HG02943 (cell line): ENCODE results near the gene EHMT1.
"Not testable (repeated sequence)": the region's sequence is repeated elsewhere in the genome, so short reads cannot be mapped to it uniquely, and the experiment has no call there.

Experiments
- ATAC-seq: cut with Tn5 transposase; IDR thresholded peaks from one replicate; pipeline ENCODE4 v1.9.1; 2021; ENCODE audit warnings: mild to moderate bottlenecking, low read depth, moderate library complexity; ENCODE audit not compliant: unreplicated experiment

The EHMT1 gene

DNA sequence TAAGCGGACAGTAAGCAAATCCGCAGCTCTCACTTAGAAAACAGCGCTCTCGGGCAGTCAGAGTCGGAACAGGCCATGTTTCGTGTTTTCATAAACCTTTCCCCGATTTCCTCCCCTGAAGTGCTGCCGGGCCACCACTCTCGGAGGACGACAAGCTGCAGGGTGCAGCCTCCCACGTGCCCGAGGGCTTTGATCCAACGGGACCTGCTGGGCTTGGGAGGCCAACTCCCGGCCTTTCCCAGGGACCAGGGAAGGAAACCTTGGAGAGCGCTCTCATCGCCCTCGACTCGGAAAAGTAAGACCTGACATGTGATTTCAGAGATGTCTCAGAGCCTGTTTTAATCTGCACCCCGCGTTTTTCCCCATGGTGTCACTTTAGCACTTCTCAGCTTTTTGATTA lies 159.0 kb downstream of the EHMT1 start:
- ATAC-seq = no peak

DNA sequence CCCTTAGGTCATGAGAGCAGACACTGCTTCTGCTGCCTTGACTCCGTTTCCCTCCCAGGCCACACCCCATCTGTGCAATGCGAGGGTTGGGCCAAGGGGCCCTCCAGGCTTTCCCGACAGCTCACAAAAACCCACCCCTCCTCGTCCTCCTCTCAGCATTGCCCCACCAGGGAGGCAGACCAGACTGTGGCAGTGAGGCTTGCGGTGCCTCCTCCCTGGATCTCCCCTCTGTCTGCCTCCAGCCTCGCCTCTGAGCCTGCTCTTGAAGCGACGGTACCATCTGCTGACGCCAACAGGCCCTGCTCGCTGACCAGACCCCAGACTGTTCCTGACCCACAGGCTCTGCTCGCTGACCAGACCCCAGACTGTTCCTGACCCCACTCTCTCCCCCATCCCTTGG lies 159.5 kb downstream of the EHMT1 start:
- ATAC-seq = no peak

DNA sequence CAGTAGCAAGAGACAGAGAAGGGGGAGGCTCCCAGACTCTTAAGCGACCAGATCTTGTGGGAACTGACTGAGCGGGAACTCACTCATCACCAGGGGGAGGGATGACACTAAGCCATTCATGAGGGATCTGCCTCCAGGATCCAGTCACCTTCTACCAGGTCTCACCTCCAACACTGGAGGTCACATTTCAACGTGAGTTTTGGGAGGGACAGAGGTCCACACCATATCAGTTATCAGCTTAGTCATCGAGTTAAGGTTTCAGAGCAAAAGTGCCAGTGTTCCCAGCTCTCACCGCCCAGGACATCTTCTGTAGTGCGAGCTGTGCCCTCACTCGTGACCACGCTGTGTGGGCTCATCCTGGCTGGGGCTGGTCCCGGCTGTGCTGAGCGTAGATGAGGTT lies 160.1 kb downstream of the EHMT1 start:
- no peak for ATAC-seq

DNA sequence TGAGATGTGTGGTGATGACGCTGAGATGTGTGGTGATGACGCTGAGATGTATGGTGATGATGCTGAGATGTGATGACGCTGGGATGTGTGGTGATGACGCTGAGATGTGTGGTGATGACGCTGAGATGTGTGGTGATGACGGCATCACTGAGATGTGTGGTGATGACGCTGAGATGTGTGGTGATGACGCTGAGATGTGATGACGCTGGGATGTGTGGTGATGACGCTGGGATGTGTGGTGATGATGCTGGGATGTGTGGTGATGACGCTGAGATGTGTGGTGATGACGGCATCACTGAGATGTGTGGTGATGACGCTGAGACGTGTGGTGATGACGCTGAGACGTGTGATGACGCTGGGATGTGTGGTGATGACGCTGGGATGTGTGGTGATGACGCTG lies 161.2 kb downstream of the EHMT1 start:
- not testable (repeated sequence) for ATAC-seq

DNA sequence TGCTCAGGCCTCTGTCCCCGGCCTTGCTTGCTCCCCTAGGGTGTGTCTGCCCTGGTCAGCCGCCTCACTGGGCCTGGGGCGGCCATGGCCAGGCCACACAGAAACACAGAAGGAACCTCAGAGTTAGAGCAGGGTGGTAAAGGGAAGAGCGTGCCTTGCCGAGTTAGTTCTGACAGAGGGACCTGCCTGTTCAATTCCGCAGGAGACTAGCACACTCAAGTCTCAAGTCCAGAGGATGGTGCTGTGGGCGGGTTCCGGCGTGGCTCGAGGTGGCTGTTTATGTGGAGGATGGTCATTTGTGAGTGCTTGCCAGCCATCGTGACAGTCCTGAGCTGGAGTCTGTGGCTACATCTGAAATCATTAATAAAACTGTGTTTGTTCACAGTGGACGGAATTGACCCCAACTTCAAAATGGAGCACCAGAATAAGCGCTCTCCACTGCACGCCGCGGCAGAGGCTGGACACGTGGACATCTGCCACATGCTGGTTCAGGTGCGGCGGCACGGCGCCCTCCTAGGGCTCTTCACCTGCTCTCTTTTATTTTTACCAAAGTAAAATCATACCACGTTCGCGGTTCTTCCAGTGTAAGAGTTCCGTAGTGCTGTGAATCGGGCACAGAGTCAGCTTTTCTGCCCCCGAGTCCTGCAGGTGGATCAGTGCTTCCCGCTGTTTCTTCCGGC lies 163.2 kb downstream of the EHMT1 start:
- ATAC-seq = no peak

DNA sequence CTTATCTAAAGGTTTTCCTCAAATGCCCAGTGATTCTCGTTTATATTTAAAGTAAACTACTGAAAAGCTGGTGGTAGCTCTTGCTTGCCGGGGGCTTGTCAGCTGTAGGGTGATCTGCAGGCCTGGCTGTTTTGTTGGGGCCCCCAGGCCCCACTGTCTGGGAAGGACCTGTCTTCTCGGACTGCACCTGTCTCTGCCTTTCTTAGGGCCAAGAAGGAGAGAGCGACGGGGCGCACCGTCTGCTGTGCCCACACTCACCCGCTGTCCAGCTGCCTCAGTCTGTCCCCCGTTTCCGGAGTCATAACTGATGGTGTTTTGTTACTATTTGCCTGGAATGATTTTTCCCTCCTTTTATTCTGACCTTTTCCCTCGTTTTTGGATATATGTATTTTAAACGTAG lies 164.7 kb downstream of the EHMT1 start:
- ATAC-seq = no peak

DNA sequence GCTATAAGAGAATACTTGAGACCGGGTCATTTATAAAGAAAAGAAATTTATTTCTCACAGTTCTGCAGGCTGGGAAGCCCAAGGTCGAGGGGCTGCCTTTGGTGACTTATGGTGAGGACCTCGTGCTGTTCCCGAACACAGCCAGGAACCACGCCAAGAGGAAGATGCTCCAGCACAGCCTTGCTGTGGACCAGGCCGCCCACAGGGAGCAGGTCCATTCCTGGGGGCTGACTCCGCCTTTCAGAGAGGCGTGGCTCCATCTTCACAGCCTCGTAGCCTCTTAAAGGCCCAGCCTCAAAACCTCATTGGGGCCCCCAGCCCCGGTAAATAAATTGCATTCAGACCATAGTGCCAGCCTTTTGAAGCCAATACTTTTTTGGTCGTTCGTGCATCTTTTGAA lies 165.2 kb downstream of the EHMT1 start:
- ATAC-seq = no peak

DNA sequence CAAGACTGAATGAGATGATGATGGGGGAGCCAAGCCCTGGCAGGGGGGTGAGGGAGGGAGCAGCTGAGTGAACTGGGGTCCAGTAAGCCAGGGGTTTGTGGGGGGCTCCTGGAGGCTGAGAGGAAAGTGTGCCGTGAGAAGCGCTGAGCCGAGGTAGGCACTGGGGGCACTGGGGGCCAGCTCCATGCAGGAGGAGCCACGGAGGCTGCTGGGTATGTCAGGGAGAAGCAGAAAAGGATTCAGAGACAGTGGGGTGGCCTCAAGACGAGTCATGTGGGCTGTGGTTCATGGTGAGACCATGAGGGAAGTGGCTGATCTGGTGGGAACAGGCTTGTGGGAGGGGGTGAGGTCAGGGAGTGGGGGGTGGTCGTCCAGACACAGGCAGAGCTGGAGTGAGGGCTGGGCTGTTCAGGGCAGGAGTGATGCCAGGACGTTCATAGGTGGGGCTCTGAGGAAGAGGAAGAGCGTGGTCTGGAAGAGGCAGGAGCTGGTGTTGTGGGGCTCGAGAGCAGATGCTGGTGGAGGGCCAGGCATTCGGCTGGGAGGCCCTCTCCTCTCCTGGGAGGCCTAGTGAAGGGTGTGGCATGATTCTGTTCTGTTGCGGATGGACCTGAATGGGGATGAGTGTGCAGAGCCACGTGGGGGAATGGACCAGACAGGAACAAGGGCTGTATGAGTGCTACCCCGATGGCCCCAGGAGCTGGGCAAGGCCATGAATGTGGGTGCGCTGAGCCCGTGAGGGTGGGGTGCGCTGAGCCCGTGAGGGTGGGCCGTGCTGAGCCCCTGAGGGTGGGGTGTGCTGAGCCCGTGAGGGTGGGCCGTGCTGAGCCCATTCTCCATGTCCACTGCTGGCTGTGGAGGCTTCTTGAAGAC lies 166.1 kb downstream of the EHMT1 start:
- ATAC-seq = no peak

DNA sequence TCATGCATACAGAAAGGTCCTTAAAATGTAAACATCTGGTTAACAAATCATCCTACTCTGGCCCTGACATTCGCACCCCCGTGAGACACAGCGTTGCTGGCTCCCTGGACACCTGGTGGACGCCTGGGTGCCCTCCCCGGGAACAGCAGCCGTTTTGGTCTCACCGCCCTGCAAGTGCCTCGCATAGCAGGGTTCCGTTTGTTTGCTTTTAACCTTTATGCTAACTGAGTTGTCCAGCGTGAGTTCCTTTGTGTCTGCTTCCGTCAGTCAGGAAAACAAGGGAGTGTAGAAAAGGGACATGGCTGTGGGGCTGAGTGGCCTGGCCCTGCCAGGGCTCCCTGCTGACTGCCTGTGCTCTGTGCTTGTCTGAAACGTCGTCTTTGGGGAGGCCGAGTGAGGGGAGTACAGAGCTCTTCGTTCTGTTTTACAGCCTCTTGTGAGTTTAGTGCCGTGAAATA lies 166.9 kb downstream of the EHMT1 start:
- no peak for ATAC-seq

DNA sequence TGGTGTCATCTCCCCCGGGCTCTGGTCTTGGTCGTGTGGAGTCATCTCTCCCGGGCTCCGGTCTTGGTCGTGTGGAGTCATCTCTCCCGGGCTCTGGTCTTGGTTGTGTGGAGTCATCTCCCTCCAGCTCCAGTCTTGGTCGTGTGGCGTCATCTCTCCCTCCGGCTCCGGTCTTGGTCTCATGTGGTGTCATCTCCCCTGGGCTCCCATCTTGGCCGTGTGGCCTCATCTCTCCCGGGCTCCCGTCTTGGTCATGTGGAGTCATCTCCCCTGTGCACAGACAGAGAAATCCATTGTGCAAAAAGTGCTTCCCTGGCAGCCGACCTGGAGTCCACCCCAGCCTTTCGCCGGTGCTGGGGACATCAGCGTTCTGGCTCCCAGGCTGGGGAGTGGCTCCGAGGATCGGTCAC lies 167.7 kb downstream of the EHMT1 start:
- ATAC-seq = no peak

DNA sequence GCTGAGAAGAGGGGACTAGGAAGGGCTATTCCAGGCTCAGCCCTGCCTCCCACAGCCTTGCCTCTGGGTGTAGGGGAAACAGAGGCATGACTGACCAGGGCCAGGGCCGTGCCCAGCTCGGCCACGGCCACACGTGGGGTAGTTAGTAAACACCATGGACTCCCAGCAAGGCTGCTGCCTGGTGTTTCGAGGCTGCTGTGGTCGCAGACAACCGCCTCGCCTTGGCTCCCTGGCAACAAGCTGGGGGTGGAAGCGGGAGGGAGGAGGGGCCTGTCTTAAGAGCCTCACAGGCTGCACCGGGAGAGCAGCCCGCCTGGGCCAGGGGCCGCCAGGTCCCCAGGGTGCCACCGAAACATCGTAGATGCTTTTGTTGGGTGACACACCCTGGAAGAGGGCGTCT lies 168.6 kb downstream of the EHMT1 start:
- ATAC-seq = no peak

DNA sequence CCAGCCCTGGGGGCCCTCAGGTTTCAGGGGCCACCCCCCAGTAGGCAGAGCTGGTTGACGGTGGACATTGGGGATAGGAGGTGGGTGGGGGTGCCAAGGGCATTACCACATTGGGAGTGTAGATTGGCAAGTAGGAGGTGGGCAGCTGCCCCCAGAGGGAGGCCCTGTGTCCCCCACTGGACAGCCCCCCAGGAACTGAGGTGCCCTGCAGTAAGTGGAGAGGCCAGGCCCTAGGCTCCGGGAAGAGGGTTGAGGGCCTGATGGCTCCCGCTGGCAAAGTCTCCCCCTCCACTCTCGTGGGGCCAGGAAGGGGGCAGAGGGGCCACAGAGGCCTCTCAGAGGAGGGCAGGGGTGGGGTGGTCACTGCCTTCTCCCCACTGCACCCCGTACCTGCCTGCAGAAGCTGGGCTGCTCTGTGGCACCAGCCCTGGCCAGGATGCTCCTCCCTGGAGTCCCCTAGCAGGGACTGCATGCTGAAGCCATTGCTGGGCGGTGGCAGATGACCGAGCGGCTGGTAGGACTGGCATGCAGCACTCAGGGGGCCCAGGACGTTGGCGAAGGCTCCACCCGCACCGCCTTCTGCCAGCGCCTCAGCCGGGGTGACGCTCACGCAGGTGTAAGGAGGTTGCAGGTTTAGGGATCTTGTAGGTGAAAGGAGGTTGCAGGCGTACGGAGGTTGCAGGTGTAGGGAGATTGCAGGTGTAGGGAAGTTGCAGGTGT lies 169.1 kb downstream of the EHMT1 start:
- no peak for ATAC-seq

DNA sequence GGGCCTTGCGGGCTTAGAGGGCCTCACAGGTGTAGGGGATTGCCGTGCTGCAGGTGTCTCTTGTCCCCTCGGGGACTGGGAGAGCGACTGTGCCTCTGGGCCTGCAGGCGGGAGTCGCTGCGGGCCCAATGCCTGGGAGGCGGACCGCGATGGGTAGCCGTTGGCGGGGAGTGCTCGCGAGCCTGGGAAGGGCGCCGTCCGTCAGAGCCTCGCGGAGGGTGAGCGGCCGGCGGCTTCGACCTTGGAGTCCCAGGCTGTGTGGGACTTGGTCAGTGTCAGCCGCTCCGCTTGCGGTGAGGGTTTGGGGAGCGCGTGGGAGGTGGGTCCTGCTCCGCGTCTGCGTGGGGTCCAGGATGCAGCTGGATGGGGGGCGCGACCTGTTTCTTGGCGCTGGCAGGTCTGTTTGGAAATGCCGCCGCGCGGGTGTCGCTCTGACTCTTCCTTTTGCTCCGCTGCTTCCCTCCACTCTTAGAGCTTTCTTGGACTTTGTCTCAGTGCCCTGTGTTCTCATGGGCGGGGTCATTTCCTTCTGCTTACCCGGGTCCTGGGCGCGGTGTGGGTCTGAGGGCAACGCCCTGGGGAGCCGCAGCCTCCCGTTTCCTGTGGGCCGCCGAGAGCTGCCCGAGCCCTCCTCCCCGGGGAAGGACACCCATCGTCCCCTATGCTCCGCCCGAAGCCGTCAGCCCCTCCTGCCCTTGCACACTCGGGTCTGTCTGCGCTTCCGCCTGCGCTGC lies 169.9 kb downstream of the EHMT1 start:
- no peak for ATAC-seq

DNA sequence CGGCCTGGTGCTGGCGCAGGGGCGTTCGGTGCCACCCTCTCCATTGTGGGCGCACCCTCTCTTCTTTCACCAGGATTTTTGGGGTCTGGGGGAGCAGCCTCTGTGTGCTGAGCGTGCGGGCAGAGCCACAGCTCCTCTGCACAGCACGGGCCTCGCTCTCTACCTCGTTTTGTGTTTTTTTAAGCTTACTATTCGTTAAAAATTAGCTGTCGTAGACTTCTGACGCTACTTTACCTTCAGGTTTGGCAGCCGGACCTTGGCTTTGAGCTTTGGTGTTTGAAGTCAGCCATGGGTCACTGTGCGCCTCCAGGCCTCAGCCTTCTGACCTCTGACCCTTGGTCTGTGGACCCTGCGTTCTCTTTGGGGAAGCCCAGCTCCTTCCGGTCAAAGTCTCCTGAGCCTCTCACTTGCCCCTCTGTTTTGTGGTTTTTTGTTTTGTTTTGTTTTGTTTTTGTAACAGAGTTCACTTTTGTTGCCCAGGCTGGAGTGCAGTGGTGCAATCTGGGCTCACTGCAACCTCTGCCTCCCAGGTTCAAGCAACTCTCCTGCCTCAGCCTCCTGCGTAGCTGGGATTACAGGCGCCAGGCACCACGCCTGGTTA lies 170.6 kb downstream of the EHMT1 start:
- no peak for ATAC-seq

DNA sequence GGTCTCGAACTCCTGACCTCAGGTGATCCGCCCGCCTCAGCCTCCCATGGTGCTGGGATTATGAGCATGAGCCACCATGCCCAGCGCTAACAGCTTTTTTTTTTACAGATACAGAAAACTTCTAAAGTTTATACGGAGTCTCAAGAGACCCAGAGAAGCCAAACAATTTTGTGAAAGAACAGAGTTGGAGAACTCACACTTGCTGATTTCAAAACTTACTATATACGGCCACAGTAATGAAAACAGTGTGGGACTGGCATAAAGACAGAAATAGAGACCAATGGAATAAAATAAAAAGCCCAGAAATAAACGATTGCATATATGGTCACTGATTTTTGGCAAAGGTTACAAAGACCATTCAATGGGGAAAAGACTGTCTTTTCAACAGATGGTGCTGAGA lies 173.1 kb downstream of the EHMT1 start:
- ATAC-seq = no peak

DNA sequence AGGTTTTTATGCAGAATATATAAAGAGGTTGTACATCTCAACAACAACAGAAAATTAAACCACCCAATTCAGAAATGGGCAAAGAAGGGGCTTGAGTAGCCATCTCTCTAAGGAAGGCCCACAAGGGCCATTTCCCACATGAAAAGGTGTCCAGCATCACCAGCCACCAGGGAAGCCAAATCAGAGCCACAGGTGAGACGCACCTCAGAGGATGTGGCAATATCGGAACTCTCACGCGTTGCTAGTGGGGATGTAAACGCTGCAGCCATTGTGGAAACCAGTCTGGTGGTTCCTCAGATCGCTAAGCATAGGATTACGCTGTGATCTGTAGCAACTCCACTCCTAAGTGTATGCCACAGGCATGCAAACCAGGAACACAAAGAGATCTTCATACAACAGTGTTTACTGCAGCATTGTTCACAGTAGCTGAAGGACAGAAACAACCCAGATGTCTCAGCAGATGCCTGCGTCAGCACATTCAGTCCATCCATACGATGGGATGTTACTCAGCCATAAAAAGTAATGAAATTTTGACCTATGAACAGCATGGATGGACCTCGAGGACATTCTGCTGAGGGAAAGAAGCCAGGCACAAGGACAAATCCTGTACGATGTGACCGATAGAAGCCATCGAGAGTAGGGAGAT lies 174.5 kb downstream of the EHMT1 start:
- ATAC-seq = no peak

DNA sequence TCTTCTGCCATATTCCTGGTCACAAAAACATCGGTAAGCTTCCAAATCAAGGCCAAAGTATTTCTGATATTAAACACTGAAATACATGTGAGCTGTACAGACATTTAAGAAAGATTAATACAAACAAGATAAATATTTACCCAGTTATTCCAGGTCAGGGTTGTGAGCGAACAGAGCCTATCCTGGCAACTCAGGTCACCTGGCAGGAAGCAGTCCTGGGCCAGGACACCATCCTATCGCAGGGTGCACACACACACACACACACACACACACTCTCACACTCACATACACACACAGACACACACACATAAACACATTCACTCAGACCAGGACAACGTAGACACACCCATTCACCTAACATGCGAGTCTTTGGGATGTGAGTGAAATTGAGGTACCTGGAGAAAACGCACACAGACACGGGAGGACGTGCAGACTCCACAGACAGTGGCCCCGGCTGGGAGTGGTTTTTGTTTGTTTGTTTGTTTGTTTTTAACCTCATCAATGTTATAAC lies 176.4 kb downstream of the EHMT1 start:
- ATAC-seq = no peak

DNA sequence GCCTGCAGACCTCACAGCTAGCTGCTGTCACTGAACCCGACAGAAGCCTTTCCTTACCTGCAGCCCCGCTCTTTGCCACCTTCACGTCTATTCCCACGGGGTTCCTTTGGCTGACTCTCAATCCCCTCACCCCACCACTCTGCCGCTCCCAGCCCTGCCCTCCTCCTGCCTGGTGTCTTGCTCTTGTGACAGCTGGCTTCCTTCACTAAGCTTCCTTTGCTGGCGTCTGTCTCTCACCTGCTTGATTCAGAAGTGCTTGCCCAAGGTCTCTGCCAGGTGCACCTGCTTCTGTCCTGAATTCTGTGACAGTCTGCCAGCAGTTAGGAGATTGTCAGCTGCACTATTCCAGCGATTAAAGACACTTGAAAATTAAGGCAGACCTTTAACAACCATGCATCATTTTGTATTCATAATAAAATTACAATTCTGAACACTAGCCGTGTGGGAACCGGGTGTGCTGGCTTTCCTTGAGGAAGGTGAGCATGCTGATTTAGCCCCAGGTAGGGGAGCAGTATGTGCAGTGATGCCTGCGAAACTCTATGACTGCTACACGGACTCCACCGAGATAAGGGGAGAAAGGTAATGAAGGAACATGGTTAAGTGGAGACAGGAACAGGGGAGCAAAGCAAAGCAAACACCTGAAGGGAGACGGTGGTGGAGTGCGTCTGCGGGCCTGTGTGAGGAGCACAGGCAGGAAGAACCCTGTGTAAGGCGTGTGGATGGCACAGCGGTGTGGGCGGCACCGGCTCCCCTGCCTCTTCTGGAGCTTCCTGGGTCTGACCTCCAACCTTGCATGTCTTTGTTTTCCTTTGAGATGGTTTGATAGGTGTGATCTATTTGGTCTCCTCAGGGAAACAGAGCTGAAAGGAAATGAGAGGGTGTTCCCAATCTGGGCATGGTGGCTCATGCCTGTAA lies 178.7 kb downstream of the EHMT1 start:
- ATAC-seq = no peak

DNA sequence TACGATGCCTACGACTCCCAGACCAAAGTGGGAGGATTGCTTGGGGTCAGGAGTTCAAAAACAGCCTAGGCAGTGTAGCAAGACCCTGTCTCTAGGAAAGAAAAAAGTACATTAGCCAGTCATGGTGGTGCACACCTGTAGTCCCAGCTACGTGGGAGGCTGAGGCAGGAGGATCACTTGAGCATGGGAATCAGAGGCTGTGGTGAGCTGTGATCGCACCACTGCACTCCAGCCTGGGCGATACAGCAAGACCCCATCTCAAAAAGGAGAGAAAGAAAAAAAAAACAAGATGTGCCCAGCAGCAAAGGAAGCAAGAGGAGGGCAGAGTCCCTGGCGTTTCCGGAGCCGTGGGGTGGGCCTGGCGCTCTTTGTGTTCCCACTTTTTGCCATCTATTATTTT lies 179.3 kb downstream of the EHMT1 start:
- ATAC-seq = no peak
